CD14-positive monocyte (primary cell): Measurements from ENCODE around the gene OXNAD1. TPM values are rescaled to one million over a fixed set of nuclear protein-coding genes. Genes with fewer than 3 reads are reported as not detected.

ENCODE experiments used
- DNase-seq, 3 donors: peaks; one replicate each; pipeline ENCODE4 v3.0.0-alpha.2; 2011 to 2022
- H2AFZ ChIP-seq: 2 replicates; pipeline ENCODE4 v1.6.0; 2012; ENCODE audit warnings: mild to moderate bottlenecking, low read depth, low read length, inconsistent platforms; ENCODE audit not compliant: insufficient read depth, poor library complexity, severe bottlenecking
- H3K27ac ChIP-seq, 2 donors: 1 replicate in 1 of 2; 2 replicates in 1 of 2; pipeline ENCODE4 v1.5.1; 2012 to 2013; ENCODE audit warnings: low read length in 2 of 2, control low read depth in 1 of 2, inconsistent platforms in 1 of 2, low read depth in 1 of 2, mild to moderate bottlenecking in 1 of 2
- H3K27me3 ChIP-seq, 2 donors: one replicate each; pipeline versions ENCODE4 v1.6.0 to v1.6.1; 2011 to 2013; ENCODE audit warnings: low read length in 2 of 2; ENCODE audit not compliant: control insufficient read depth in 2 of 2, insufficient read depth in 2 of 2
- H3K36me3 ChIP-seq, 2 donors: replicated peaks in 1 of 2; 1 replicate in 1 of 2; 2 replicates in 1 of 2; pipeline versions ENCODE4 v1.5.1 to v1.6.1; 2012 to 2013; ENCODE audit warnings: low read length in 2 of 2, control low read depth in 1 of 2, inconsistent platforms in 1 of 2, mild to moderate bottlenecking in 1 of 2; ENCODE audit not compliant: insufficient read depth in 2 of 2, control insufficient read depth in 1 of 2
- H3K4me1 ChIP-seq, 2 donors: 1 replicate in 1 of 2; 2 replicates in 1 of 2; pipeline versions ENCODE4 v1.5.1 to v1.6.1; 2012 to 2013; ENCODE audit warnings: low read length in 2 of 2, control low read depth in 1 of 2, inconsistent platforms in 1 of 2, mild to moderate bottlenecking in 1 of 2, moderate library complexity in 1 of 2; ENCODE audit not compliant: insufficient read depth in 2 of 2, control insufficient read depth in 1 of 2
- H3K4me2 ChIP-seq: replicated peaks from 2 replicates; pipeline ENCODE3; 2012; ENCODE audit warnings: low read length, moderate library complexity, mild to moderate bottlenecking; ENCODE audit not compliant: poor library complexity, severe bottlenecking; ENCODE audit errors: extremely low read depth
- H3K4me3 ChIP-seq, 3 experiments: fragments of 200-600 bp in 1 of 3; sonication (generic) in 1 of 3; replicated peaks in 1 of 3; 1 replicate in 2 of 3; 2 replicates in 1 of 3; pipeline ENCODE4 v1.5.1; 2011 to 2013; ENCODE audit warnings: low read length in 3 of 3, mild to moderate bottlenecking in 3 of 3, control low read depth in 2 of 3, low read depth in 2 of 3, inconsistent platforms in 1 of 3, moderate library complexity in 1 of 3
- H3K79me2 ChIP-seq: 2 replicates; pipeline ENCODE4 v1.6.0; 2012; ENCODE audit warnings: mild to moderate bottlenecking, control low read depth, inconsistent platforms, low read length, moderate library complexity; ENCODE audit not compliant: insufficient read depth
- H3K9ac ChIP-seq: 2 replicates; pipeline ENCODE4 v1.6.0; 2017; ENCODE audit warnings: low read length, mild to moderate bottlenecking; ENCODE audit not compliant: insufficient read depth, poor library complexity, severe bottlenecking
- H3K9me3 ChIP-seq, 2 donors: replicated peaks in 1 of 2; 1 replicate in 1 of 2; 2 replicates in 1 of 2; pipeline versions ENCODE4 v1.5.1 to v1.6.1; 2012 to 2013; ENCODE audit warnings: low read length in 2 of 2, control low read depth in 1 of 2; ENCODE audit not compliant: control insufficient read depth in 1 of 2, insufficient read depth in 1 of 2
- H4K20me1 ChIP-seq: 2 replicates; pipeline ENCODE4 v1.6.0; 2012; ENCODE audit warnings: mild to moderate bottlenecking, low read length, control low read depth, moderate library complexity; ENCODE audit not compliant: insufficient read depth
- H3K27ac Mint-ChIP-seq, 7 donors: one replicate each; pipeline ENCODE4 v1.8.0; 2020; ENCODE audit warnings: mild to moderate bottlenecking in 7 of 7, mixed read lengths in 7 of 7, moderate library complexity in 6 of 7, inconsistent platforms in 2 of 7
- H3K27me3 Mint-ChIP-seq, 3 donors: one replicate each; pipeline ENCODE4 v1.8.0; 2021 to 2022; ENCODE audit warnings: low read depth in 3 of 3, mild to moderate bottlenecking in 3 of 3, mixed read lengths in 3 of 3, moderate library complexity in 3 of 3, inconsistent platforms in 1 of 3
- H3K36me3 Mint-ChIP-seq, 2 donors: one replicate each; pipeline ENCODE4 v1.8.0; 2020; ENCODE audit warnings: mixed read lengths in 2 of 2, inconsistent platforms in 1 of 2, mild to moderate bottlenecking in 1 of 2
- H3K4me1 Mint-ChIP-seq: one replicate; pipeline ENCODE4 v1.8.0; 2020; ENCODE audit warnings: mild to moderate bottlenecking, mixed read lengths
- H3K4me3 Mint-ChIP-seq, 2 donors: one replicate each; pipeline ENCODE4 v1.8.0; 2020; ENCODE audit warnings: mild to moderate bottlenecking in 2 of 2, mixed read lengths in 2 of 2, moderate library complexity in 1 of 2
- H3K9me3 Mint-ChIP-seq, 7 donors: one replicate each; pipeline ENCODE4 v1.8.0; 2020 to 2022; ENCODE audit warnings: mixed read lengths in 7 of 7, mild to moderate bottlenecking in 6 of 7, moderate library complexity in 6 of 7, inconsistent platforms in 2 of 7
- CTCF ChIP-seq: fragments of 200-600 bp; IDR thresholded peaks from one replicate; pipeline ENCODE4 v1.8.0; 2022; ENCODE audit warnings: antibody characterized with exemption, mild to moderate bottlenecking
- WGBS: methylation state at CpG from one replicate; pipeline ENCODE4 v1.1.5; 2013; ENCODE audit warnings: missing lambda C conversion rate; ENCODE audit not compliant: insufficient coverage; 5-methylcytosine and 5-hydroxymethylcytosine counted together
- intact Hi-C, 2 donors: fragments of 100-400 bp; cut with micrococcal nuclease; formaldehyde crosslinking; loops; one replicate each; pipeline versions ENCODE4 v1.15.0 to v1.15.1; 2023
- polyA minus RNA-seq: library from RNA; depleted of rRNA, polyadenylated mRNA; stranded (reverse); fragments of >200 nt; gene quantifications from 2 replicates; pipeline ENCODE4 v1.2.3, GENCODE V29; 2012
- polyA plus RNA-seq, 3 donors: library from polyadenylated mRNA; depleted of rRNA in 1 of 3; unstranded in 2 of 3; stranded (reverse) in 1 of 3; fragments of 300-500 nt in 2 of 3; fragments of >200 nt in 1 of 3; fragmentation: Illumina TruSeq in 2 of 3; gene quantifications; 1 replicate in 2 of 3; 2 replicates in 1 of 3; pipeline ENCODE4 v1.2.3, GENCODE V29; 2012 to 2021
- total RNA-seq, 12 experiments: library from RNA in 1 of 12; stranded (reverse) in 1 of 12; fragments of 120-200 nt in 1 of 12; gene quantifications; one replicate each; pipeline ENCODE4 v1.2.4 and lab custom pipeline; 2013 to 2026; ENCODE audit warnings: mixed read lengths in 6 of 12, inconsistent platforms in 1 of 12

The OXNAD1 gene
- total RNA-seq (2013), result 9.5 TPM
- polyA plus RNA-seq, result 1 to 10 TPM; 3.7 to 5.1 (median 4.4) TPM
- 4.8 and 7.3 TPM in 2 replicates for polyA minus RNA-seq
- 3.2 to 11.7 (median 8.6) reads per million in 11 experiments for total RNA-seq (lab: John Stamatoyannopoulos, UW)

DNA sequence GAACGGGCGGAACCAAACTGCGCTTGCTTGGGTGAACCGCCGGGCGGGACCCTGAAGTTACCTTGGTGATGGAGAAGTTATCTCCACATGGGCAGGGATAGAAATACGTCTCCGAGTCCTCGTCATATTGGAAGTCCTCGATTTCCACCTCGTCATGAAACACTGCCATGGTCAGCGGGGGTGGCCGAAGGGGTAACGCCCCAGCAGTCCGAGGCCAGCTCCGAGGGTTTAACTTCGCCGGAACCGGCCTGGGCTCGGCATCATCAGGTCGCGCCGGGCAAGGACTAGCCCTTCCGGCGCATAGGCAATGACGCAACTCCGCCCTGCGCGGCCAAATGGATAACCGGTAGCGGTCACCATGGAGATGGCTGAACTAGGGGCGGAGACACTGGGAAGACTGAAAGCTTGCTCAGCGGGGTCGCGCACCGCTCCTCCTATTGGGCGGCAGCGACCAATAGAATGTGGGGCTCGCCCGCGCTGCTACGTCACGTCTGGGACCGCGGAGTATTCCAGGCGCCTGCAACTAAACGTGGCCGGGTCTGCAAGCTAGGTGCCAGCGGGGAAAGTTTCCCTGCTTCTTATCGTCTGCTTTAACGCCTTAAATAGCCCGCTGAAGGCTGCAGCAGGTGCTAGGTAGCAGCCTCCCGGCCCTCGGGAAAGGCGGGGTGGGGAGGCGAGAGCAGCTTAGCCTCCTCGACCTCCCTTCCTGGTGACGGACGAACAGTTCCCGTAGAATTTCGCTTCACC, at the start of gene OXNAD1, which contains the start of gene DPH3:
TSS of gene OXNAD1 (plus strand) at position 505 of the 747 bp plus-strand sequence. CDS start 5,741 bp downstream, outside the sequence.
TSS of gene DPH3 (minus strand) at position 236 of the 747 bp plus-strand sequence. CDS start at position 169, 67 bp downstream.
- Mint-ChIP-seq H3K27ac (peak within 1 kb of the TSS in 6 of 7 donors; percentile 98 to 99 (median 98)), H3K27me3 (peaks cover 0 to 2% (median 0%) of the 10 kb centered on the region in 3 donors), H3K9me3 (no peaks in the 10 kb centered on the region), H3K4me1 (peaks cover 20% of the 10 kb centered on the region), H3K36me3 (peaks cover 10 to 19% of the 10 kb centered on the region in 2 donors), H3K4me3 (peak within 1 kb of the TSS; percentile 95 to 98)
- H3K4me2 ChIP-seq, result peak within 1 kb of the TSS; percentile 93
- peak within 1 kb of the TSS; percentile 97 for H2AFZ ChIP-seq
- H3K79me2 ChIP-seq, result peaks cover 73% of the 10 kb centered on the region
- H3K9me3 ChIP-seq, result no peaks in the 10 kb centered on the region
- no peak for TF ChIP-seq CTCF
- intact Hi-C loops, result loop anchor here (5.0 to 10.0 kb wide), 3 partner anchors 287 to 1480 kb away; partner anchors contain the start of genes BTD (in 1 of the 2), HACL1 (in 1 of the 2) and TBC1D5 (in 1 of the 2)
- no peaks in the 10 kb centered on the region for H3K27me3 ChIP-seq
- peak; percentile 100 for DNase-seq
- H3K4me3 ChIP-seq, result peak within 1 kb of the TSS; percentile 59 to 93 (median 91)
- WGBS, result under 1% methylated on average over 61 of the region's 61 CpGs
- peaks cover 24 to 38% of the 10 kb centered on the region in 2 donors for H3K4me1 ChIP-seq
- H4K20me1 ChIP-seq, result no peaks in the 10 kb centered on the region
- peak within 1 kb of the TSS; percentile 84 for H3K9ac ChIP-seq
- peaks cover 13 to 22% of the 10 kb centered on the region in 2 donors for H3K36me3 ChIP-seq
- H3K27ac ChIP-seq, result peak within 1 kb of the TSS; percentile 96

GRCh38 chr3:16216373-16216935, 48.6 kb upstream of the OXNAD1 start:
- WGBS, result 97% methylated on average over 14 of the region's 17 CpGs
- Mint-ChIP-seq H3K4me3 (no peak overlapping the region), H3K27ac (no peak overlapping the region), H3K9me3 (peaks cover 0 to 2% (median 0%) of the 10 kb centered on the region in 7 donors), H3K36me3 (no peaks in the 10 kb centered on the region), H3K4me1 (no peaks in the 10 kb centered on the region), H3K27me3 (peaks cover 1 to 3% (median 2%) of the 10 kb centered on the region in 3 donors)
- no peaks in the 10 kb centered on the region for H3K4me1 ChIP-seq
- no peaks in the 10 kb centered on the region for H4K20me1 ChIP-seq
- no peak overlapping the region for H3K9ac ChIP-seq
- H3K4me2 ChIP-seq, result no peak overlapping the region
- DNase-seq, result no peak
- no peak overlapping the region for H3K4me3 ChIP-seq
- intact Hi-C loops, result no loop called here
- H3K27me3 ChIP-seq, result no peaks in the 10 kb centered on the region
- no peaks in the 10 kb centered on the region for H3K36me3 ChIP-seq
- TF ChIP-seq CTCF, result no peak
- H2AFZ ChIP-seq, result no peak overlapping the region
- no peaks in the 10 kb centered on the region for H3K79me2 ChIP-seq
- H3K9me3 ChIP-seq, result no peaks in the 10 kb centered on the region
- no peak overlapping the region for H3K27ac ChIP-seq
